ENCODE results near the gene IPCEF1.

The IPCEF1 gene

GRCh38 chr6:154359161-154359574, 2.6 kb upstream of the IPCEF1 start:
- Histone ChIP-seq H3K9me3 (ENCODE audit: control insufficient read depth, low read length) (no peaks in the 10 kb centered on the region), H3K36me3 (ENCODE audit: control insufficient read depth, insufficient read depth, low read length) (no peaks in the 10 kb centered on the region)

GRCh38 chr6:154358019-154358545, 1.5 kb upstream of the IPCEF1 start:
- no peaks in the 10 kb centered on the region for H3K9me3 ChIP-seq (ENCODE audit: control insufficient read depth, low read length)
- H3K27me3 ChIP-seq (ENCODE audit: control insufficient read depth, insufficient read depth, low read length, poor library complexity, severe bottlenecking), result no peaks in the 10 kb centered on the region
- no peaks in the 10 kb centered on the region for H3K36me3 ChIP-seq (ENCODE audit: control insufficient read depth, insufficient read depth, low read length)
- H3K4me1 ChIP-seq (ENCODE audit: control insufficient read depth, insufficient read depth, low read length), result no peaks in the 10 kb centered on the region
- no peak overlapping the region for H3K4me3 ChIP-seq (ENCODE audit: insufficient read depth, low read depth, low read length)
- 98% methylated on average over 4 to 5 of the region's 5 CpGs for WGBS, 2 experiments
- H3K27ac ChIP-seq (ENCODE audit: insufficient read depth, low read depth, low read length, poor library complexity, severe bottlenecking), result no peak overlapping the region

More at GRCh38 chr6:154359161-154359574, 2.6 kb upstream of the IPCEF1 start:
- WGBS, 2 experiments, result 96% methylated on average over 9 to 10 of the region's 10 CpGs
- H3K4me3 ChIP-seq (ENCODE audit: insufficient read depth, low read depth, low read length), result no peak overlapping the region
- no peaks in the 10 kb centered on the region for H3K4me1 ChIP-seq (ENCODE audit: control insufficient read depth, insufficient read depth, low read length)
- no peaks in the 10 kb centered on the region for H3K27me3 ChIP-seq (ENCODE audit: control insufficient read depth, insufficient read depth, low read length, poor library complexity, severe bottlenecking)
- H3K27ac ChIP-seq (ENCODE audit: insufficient read depth, low read depth, low read length, poor library complexity, severe bottlenecking), result no peak overlapping the region

GRCh38 chr6:154356113-154356512, 490 bp downstream of the IPCEF1 start:
- Histone ChIP-seq H3K36me3 (ENCODE audit: control insufficient read depth, insufficient read depth, low read length) (no peaks in the 10 kb centered on the region), H3K9me3 (ENCODE audit: control insufficient read depth, low read length) (no peaks in the 10 kb centered on the region), H3K4me3 (ENCODE audit: insufficient read depth, low read depth, low read length) (no peak overlapping the region), H3K27ac (ENCODE audit: insufficient read depth, low read depth, low read length, poor library complexity, severe bottlenecking) (no peak overlapping the region), H3K4me1 (ENCODE audit: control insufficient read depth, insufficient read depth, low read length) (no peaks in the 10 kb centered on the region), H3K27me3 (ENCODE audit: control insufficient read depth, insufficient read depth, low read length, poor library complexity, severe bottlenecking) (no peaks in the 10 kb centered on the region)
- 90 to 91% methylated on average over 2 of the region's 2 CpGs for WGBS, 2 experiments

- Histone ChIP-seq H3K4me3 (ENCODE audit: insufficient read depth, low read depth, low read length) (no peak overlapping the region), H3K36me3 (ENCODE audit: control insufficient read depth, insufficient read depth, low read length) (no peaks in the 10 kb centered on the region), H3K4me1 (ENCODE audit: control insufficient read depth, insufficient read depth, low read length) (no peaks in the 10 kb centered on the region), H3K9me3 (ENCODE audit: control insufficient read depth, low read length) (no peaks in the 10 kb centered on the region), H3K27ac (ENCODE audit: insufficient read depth, low read depth, low read length, poor library complexity, severe bottlenecking) (no peak overlapping the region), H3K27me3 (ENCODE audit: control insufficient read depth, insufficient read depth, low read length, poor library complexity, severe bottlenecking) (no peaks in the 10 kb centered on the region)
- WGBS, 2 experiments, result 90 to 93% methylated on average over 8 of the region's 8 CpGs
These were observed 2.3 kb downstream of the IPCEF1 start for GRCh38 chr6:154354265-154354777.

- Histone ChIP-seq H3K9me3 (ENCODE audit: control insufficient read depth, low read length) (no peaks in the 10 kb centered on the region), H3K27me3 (ENCODE audit: control insufficient read depth, insufficient read depth, low read length, poor library complexity, severe bottlenecking) (no peaks in the 10 kb centered on the region), H3K4me1 (ENCODE audit: control insufficient read depth, insufficient read depth, low read length) (no peaks in the 10 kb centered on the region), H3K4me3 (ENCODE audit: insufficient read depth, low read depth, low read length) (no peak overlapping the region), H3K36me3 (ENCODE audit: control insufficient read depth, insufficient read depth, low read length) (no peaks in the 10 kb centered on the region), H3K27ac (ENCODE audit: insufficient read depth, low read depth, low read length, poor library complexity, severe bottlenecking) (no peak overlapping the region)
- 88% methylated on average over 1 of the region's 1 CpG; no CpG with 5 or more reads in 1 of the 2 experiments for WGBS, 2 experiments
These were observed 3.0 kb downstream of the IPCEF1 start for GRCh38 chr6:154353626-154354025.

GRCh38 chr6:154352898-154353585, 3.6 kb downstream of the IPCEF1 start:
- H3K9me3 ChIP-seq (ENCODE audit: control insufficient read depth, low read length), result no peaks in the 10 kb centered on the region
- WGBS, 2 experiments, result 90 to 94% methylated on average over 14 to 15 of the region's 15 CpGs
- H3K4me1 ChIP-seq (ENCODE audit: control insufficient read depth, insufficient read depth, low read length), result no peaks in the 10 kb centered on the region
- H3K4me3 ChIP-seq (ENCODE audit: insufficient read depth, low read depth, low read length), result no peak overlapping the region
- no peaks in the 10 kb centered on the region for H3K36me3 ChIP-seq (ENCODE audit: control insufficient read depth, insufficient read depth, low read length)
- H3K27ac ChIP-seq (ENCODE audit: insufficient read depth, low read depth, low read length, poor library complexity, severe bottlenecking), result no peak overlapping the region
- no peaks in the 10 kb centered on the region for H3K27me3 ChIP-seq (ENCODE audit: control insufficient read depth, insufficient read depth, low read length, poor library complexity, severe bottlenecking)

GRCh38 chr6:154350293-154350692, 6.3 kb downstream of the IPCEF1 start:
- no peaks in the 10 kb centered on the region for H3K27me3 ChIP-seq (ENCODE audit: control insufficient read depth, insufficient read depth, low read length, poor library complexity, severe bottlenecking)
- H3K4me3 ChIP-seq (ENCODE audit: insufficient read depth, low read depth, low read length), result no peak overlapping the region
- no peak overlapping the region for H3K27ac ChIP-seq (ENCODE audit: insufficient read depth, low read depth, low read length, poor library complexity, severe bottlenecking)
- 90 to 96% methylated on average over 3 of the region's 3 CpGs for WGBS, 2 experiments
- H3K4me1 ChIP-seq (ENCODE audit: control insufficient read depth, insufficient read depth, low read length), result no peaks in the 10 kb centered on the region
- H3K9me3 ChIP-seq (ENCODE audit: control insufficient read depth, low read length), result no peaks in the 10 kb centered on the region
- no peaks in the 10 kb centered on the region for H3K36me3 ChIP-seq (ENCODE audit: control insufficient read depth, insufficient read depth, low read length)

- no peak overlapping the region for H3K27ac ChIP-seq (ENCODE audit: insufficient read depth, low read depth, low read length, poor library complexity, severe bottlenecking)
- no peak overlapping the region for H3K4me3 ChIP-seq (ENCODE audit: insufficient read depth, low read depth, low read length)
- WGBS, 2 experiments, result 88 to 90% methylated on average over 6 of the region's 6 CpGs
- no peaks in the 10 kb centered on the region for H3K36me3 ChIP-seq (ENCODE audit: control insufficient read depth, insufficient read depth, low read length)
- H3K9me3 ChIP-seq (ENCODE audit: control insufficient read depth, low read length), result no peaks in the 10 kb centered on the region
- H3K27me3 ChIP-seq (ENCODE audit: control insufficient read depth, insufficient read depth, low read length, poor library complexity, severe bottlenecking), result no peaks in the 10 kb centered on the region
- H3K4me1 ChIP-seq (ENCODE audit: control insufficient read depth, insufficient read depth, low read length), result no peaks in the 10 kb centered on the region
These were observed 8.6 kb downstream of the IPCEF1 start for GRCh38 chr6:154347981-154348380.

- WGBS, 2 experiments, result 95 to 98% methylated on average over 4 of the region's 4 CpGs
- no peaks in the 10 kb centered on the region for H3K9me3 ChIP-seq (ENCODE audit: control insufficient read depth, low read length)
- no peak overlapping the region for H3K4me3 ChIP-seq (ENCODE audit: insufficient read depth, low read depth, low read length)
These were observed 10.8 kb downstream of the IPCEF1 start for GRCh38 chr6:154345811-154346210.

GRCh38 chr6:154343473-154344308, 12.9 kb downstream of the IPCEF1 start:
- H3K27ac ChIP-seq (ENCODE audit: insufficient read depth, low read depth, low read length, poor library complexity, severe bottlenecking), result no peak overlapping the region
- H3K4me3 ChIP-seq (ENCODE audit: insufficient read depth, low read depth, low read length), result no peak overlapping the region
- 53 to 56% methylated on average over 16 of the region's 16 CpGs for WGBS, 2 experiments
- no peaks in the 10 kb centered on the region for H3K36me3 ChIP-seq (ENCODE audit: control insufficient read depth, insufficient read depth, low read length)
- no peaks in the 10 kb centered on the region for H3K4me1 ChIP-seq (ENCODE audit: control insufficient read depth, insufficient read depth, low read length)
- no peaks in the 10 kb centered on the region for H3K9me3 ChIP-seq (ENCODE audit: control insufficient read depth, low read length)
- H3K27me3 ChIP-seq (ENCODE audit: control insufficient read depth, insufficient read depth, low read length, poor library complexity, severe bottlenecking), result no peaks in the 10 kb centered on the region

More at GRCh38 chr6:154345811-154346210, 10.8 kb downstream of the IPCEF1 start:
- Histone ChIP-seq H3K36me3 (ENCODE audit: control insufficient read depth, insufficient read depth, low read length) (no peaks in the 10 kb centered on the region), H3K27ac (ENCODE audit: insufficient read depth, low read depth, low read length, poor library complexity, severe bottlenecking) (no peak overlapping the region), H3K4me1 (ENCODE audit: control insufficient read depth, insufficient read depth, low read length) (no peaks in the 10 kb centered on the region), H3K27me3 (ENCODE audit: control insufficient read depth, insufficient read depth, low read length, poor library complexity, severe bottlenecking) (no peaks in the 10 kb centered on the region)
